ENCODE data around the gene CCDC122. TPM values are rescaled to one million over a fixed set of nuclear protein-coding genes. Genes with fewer than 3 reads are reported as not detected.
A peak's percentile ranks its signal among the peaks of the same experiment; 100 is the strongest.

The CCDC122 gene
- total RNA-seq, 4 donors from 2014 or later: 0.60 to 9.5 (median 5.6) TPM; not detected in 1

GRCh38 chr13:43880926-43881325, 1.4 kb upstream of the CCDC122 start:
- DNase-seq: no peak
- Histone ChIP-seq H3K9me3 (no peaks in the 10 kb centered on the region), H3K36me3 (peaks cover 0 to 5% (median 0%) of the 10 kb centered on the region in 4 donors), H3K4me1 (peaks cover 3 to 24% (median 17%) of the 10 kb centered on the region in 4 donors), H3K27ac (peak overlapping the region in 2 of 4 donors; percentile 95 to 97), H3K27me3 (no peaks in the 10 kb centered on the region), H3K4me3 (no peak overlapping the region)
- intact Hi-C loops (cut with DNase I; ENCODE audit: low total_unique reads): loop anchor here (10.0 kb wide), 1 partner anchor 1084 kb away; no protein-coding TSS in a partner anchor
- TF ChIP-seq POLR2AphosphoS5 (IDR thresholded peaks at IDR 0.05) (no peak), CTCF (IDR thresholded peaks at IDR 0.05) (no peak), POLR2A (IDR thresholded peaks at IDR 0.05) (no peak), EP300 (IDR thresholded peaks at IDR 0.05; ENCODE audit: low read depth) (no peak)
- in situ Hi-C loops (cut with MboI; ENCODE audit: low pct_ligation_motif_present in 1 of 4, low pct_unique_long_range_greater_than_20kb in 1 of 4, low sequenced_read_pairs in 3 of 4): no loop called here

- Histone ChIP-seq H3K36me3 (no peaks in the 10 kb centered on the region), H3K27ac (peak overlapping the region; percentile 95 to 97 (median 96)), H3K9me3 (no peaks in the 10 kb centered on the region), H3K4me1 (peaks cover 3 to 24% (median 17%) of the 10 kb centered on the region in 4 donors), H3K27me3 (no peaks in the 10 kb centered on the region), H3K4me3 (peak overlapping the region; percentile 73 to 93 (median 78))
- TF ChIP-seq POLR2A (IDR thresholded peaks at IDR 0.05) (no peak), CTCF (IDR thresholded peaks at IDR 0.05) (peak in 1 of 5 experiments; percentile 33), EP300 (IDR thresholded peaks at IDR 0.05; ENCODE audit: low read depth) (no peak), POLR2AphosphoS5 (IDR thresholded peaks at IDR 0.05) (no peak)
- intact Hi-C loops (cut with DNase I; ENCODE audit: low total_unique reads): loop anchor here (10.0 kb wide), 1 partner anchor 1084 kb away; no protein-coding TSS in a partner anchor
- in situ Hi-C loops (cut with MboI; ENCODE audit: low pct_ligation_motif_present in 1 of 4, low pct_unique_long_range_greater_than_20kb in 1 of 4, low sequenced_read_pairs in 3 of 4): no loop called here
- DNase-seq: no peak
- 27 to 33% methylated on average over 14 to 15 of the region's 15 CpGs for WGBS, 2 donors (ENCODE audit: low coverage in 1 of 2)
Measured at GRCh38 chr13:43880214-43880855, 795 bp upstream of the CCDC122 start.

- Histone ChIP-seq H3K9me3 (no peaks in the 10 kb centered on the region), H3K36me3 (no peaks in the 10 kb centered on the region), H3K4me1 (peaks cover 3 to 26% (median 17%) of the 10 kb centered on the region in 4 donors), H3K27me3 (no peaks in the 10 kb centered on the region), H3K27ac (peak within 1 kb of the TSS; percentile 95 to 97 (median 96)), H3K4me3 (peak within 1 kb of the TSS; percentile 73 to 93 (median 78))
- DNase-seq: peak; percentile 69
- TF ChIP-seq POLR2A (IDR thresholded peaks at IDR 0.05) (no peak), CTCF (IDR thresholded peaks at IDR 0.05) (no peak), EP300 (IDR thresholded peaks at IDR 0.05; ENCODE audit: low read depth) (no peak), POLR2AphosphoS5 (IDR thresholded peaks at IDR 0.05) (no peak)
- 1% methylated on average over 23 of the region's 48 CpGs; no CpG with 5 or more reads in 1 of the 2 donors for WGBS, 2 donors (ENCODE audit: low coverage in 1 of 2)
- intact Hi-C loops (cut with DNase I; ENCODE audit: low total_unique reads): loop anchor here (10.0 kb wide), 1 partner anchor 1085 kb away; no protein-coding TSS in a partner anchor
- in situ Hi-C loops (cut with MboI; ENCODE audit: low pct_ligation_motif_present in 1 of 4, low pct_unique_long_range_greater_than_20kb in 1 of 4, low sequenced_read_pairs in 3 of 4): loop anchor here in 1 of 4 donors (10.0 kb wide), 1 partner anchor 905 kb away; no protein-coding TSS in a partner anchor
Measured at GRCh38 chr13:43879755-43880181, 228 bp upstream of the CCDC122 start, which contains the start of gene LACC1. Gene LACC1, plus strand, starts transcription at chr13:43879904. Its CDS starts 1,082 bp downstream, at chr13:43880986.

GRCh38 chr13:43877766-43878165, 1.8 kb downstream of the CCDC122 start:
- H3K27ac ChIP-seq: peak overlapping the region in 1 of 4 donors; percentile 97
- peaks cover 3 to 28% (median 17%) of the 10 kb centered on the region in 4 donors for H3K4me1 ChIP-seq
- no peaks in the 10 kb centered on the region for H3K36me3 ChIP-seq
- H3K4me3 ChIP-seq: no peak overlapping the region
- H3K27me3 ChIP-seq: no peaks in the 10 kb centered on the region
- WGBS, 2 donors (ENCODE audit: low coverage in 1 of 2): 77 to 87% methylated on average over 1 of the region's 1 CpG
- H3K9me3 ChIP-seq: no peaks in the 10 kb centered on the region
- in situ Hi-C loops (cut with MboI; ENCODE audit: low pct_ligation_motif_present in 1 of 4, low pct_unique_long_range_greater_than_20kb in 1 of 4, low sequenced_read_pairs in 3 of 4): loop anchor here in 1 of 4 donors (10.0 kb wide), 1 partner anchor 903 kb away; no protein-coding TSS in a partner anchor
- no peak for TF ChIP-seq CTCF (IDR thresholded peaks at IDR 0.05)
- intact Hi-C loops (cut with DNase I; ENCODE audit: low total_unique reads): no loop called here
- no peak for DNase-seq
